ENCODE data around the gene FARS2.

Gene FARS2

GRCh38 chr6:5536644-5537043, 275.3 kb downstream of the FARS2 start:
- TF ChIP-seq, protein P1, sequence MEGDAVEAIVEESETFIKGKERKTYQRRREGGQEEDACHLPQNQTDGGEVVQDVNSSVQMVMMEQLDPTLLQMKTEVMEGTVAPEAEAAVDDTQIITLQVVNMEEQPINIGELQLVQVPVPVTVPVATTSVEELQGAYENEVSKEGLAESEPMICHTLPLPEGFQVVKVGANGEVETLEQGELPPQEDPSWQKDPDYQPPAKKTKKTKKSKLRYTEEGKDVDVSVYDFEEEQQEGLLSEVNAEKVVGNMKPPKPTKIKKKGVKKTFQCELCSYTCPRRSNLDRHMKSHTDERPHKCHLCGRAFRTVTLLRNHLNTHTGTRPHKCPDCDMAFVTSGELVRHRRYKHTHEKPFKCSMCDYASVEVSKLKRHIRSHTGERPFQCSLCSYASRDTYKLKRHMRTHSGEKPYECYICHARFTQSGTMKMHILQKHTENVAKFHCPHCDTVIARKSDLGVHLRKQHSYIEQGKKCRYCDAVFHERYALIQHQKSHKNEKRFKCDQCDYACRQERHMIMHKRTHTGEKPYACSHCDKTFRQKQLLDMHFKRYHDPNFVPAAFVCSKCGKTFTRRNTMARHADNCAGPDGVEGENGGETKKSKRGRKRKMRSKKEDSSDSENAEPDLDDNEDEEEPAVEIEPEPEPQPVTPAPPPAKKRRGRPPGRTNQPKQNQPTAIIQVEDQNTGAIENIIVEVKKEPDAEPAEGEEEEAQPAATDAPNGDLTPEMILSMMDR (conservative IDR thresholded peaks at IDR 0.05): no peak
- no peak for TF ChIP-seq ZFX (IDR thresholded peaks at IDR 0.05)

GRCh38 chr6:5537132-5537531, 275.8 kb downstream of the FARS2 start:
- H3K27ac ChIP-seq: no peak overlapping the region
- TF ChIP-seq, protein P1 (conservative IDR thresholded peaks at IDR 0.05): no peak
- no peak for TF ChIP-seq ZFX (IDR thresholded peaks at IDR 0.05)

More at GRCh38 chr6:5536644-5537043, 275.3 kb downstream of the FARS2 start:
- no peak overlapping the region for H3K27ac ChIP-seq

DNA sequence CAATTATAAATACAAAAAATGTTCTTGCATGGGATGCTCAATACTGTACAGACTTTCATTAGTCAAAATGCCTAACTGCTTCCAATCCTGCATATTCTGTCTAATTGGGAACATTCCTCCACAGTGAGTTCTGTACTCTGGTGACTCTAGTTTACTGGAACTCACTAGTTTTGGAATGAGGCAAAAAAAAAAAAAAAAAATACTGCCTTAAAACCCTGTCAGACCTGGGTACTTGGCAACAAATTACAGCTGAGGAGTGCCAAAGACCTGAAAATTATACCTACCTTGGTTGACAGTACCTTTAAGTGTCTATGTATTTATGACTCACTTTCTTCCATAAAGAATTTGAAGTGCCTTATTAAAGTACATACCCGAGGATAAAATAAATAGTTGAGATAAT, 276.7 kb downstream of the FARS2 start:
- H3K27ac ChIP-seq: no peak overlapping the region
- TF ChIP-seq ZFX (IDR thresholded peaks at IDR 0.05): no peak
- TF ChIP-seq, protein P1 (conservative IDR thresholded peaks at IDR 0.05): no peak

- TF ChIP-seq, protein P1 (conservative IDR thresholded peaks at IDR 0.05): no peak
- no peak for TF ChIP-seq ZFX (IDR thresholded peaks at IDR 0.05)
- no peak overlapping the region for H3K27ac ChIP-seq
Measured at GRCh38 chr6:5540370-5540769, 279.1 kb downstream of the FARS2 start.

GRCh38 chr6:5541025-5541424, 279.7 kb downstream of the FARS2 start:
- TF ChIP-seq ZFX (IDR thresholded peaks at IDR 0.05): no peak
- TF ChIP-seq, protein P1 (conservative IDR thresholded peaks at IDR 0.05): no peak
- H3K27ac ChIP-seq: no peak overlapping the region

- no peak overlapping the region for H3K27ac ChIP-seq
- TF ChIP-seq ZFX (IDR thresholded peaks at IDR 0.05): no peak
- TF ChIP-seq, protein P1 (conservative IDR thresholded peaks at IDR 0.05): no peak
Measured at GRCh38 chr6:5541751-5542432, 280.6 kb downstream of the FARS2 start.

- TF ChIP-seq, protein P1 (conservative IDR thresholded peaks at IDR 0.05): no peak
- TF ChIP-seq ZFX (IDR thresholded peaks at IDR 0.05): no peak
- H3K27ac ChIP-seq: no peak overlapping the region
Measured at GRCh38 chr6:5547556-5547955, 286.2 kb downstream of the FARS2 start.
